HepG2 (cell line): ENCODE measurements around the gene HYOU1. TPM values are rescaled to one million over a fixed set of nuclear protein-coding genes. Genes with fewer than 3 reads are reported as not detected.

Experiments used
- ATAC-seq: fragments of 200-7000 bp; cut with Tn5 transposase; 3 replicates; pipeline ENCODE4 v1.9.1; 2020; ENCODE audit warnings: mild to moderate bottlenecking, moderate library complexity
- BruUV-seq: library from RNA; stranded (reverse); fragments of 400-500 nt; replicated peaks from 2 replicates; lab custom pipeline; 2021; lab: Mats Ljungman, UMichigan
- CTCF ChIA-PET: fragments of 300-600 bp; formaldehyde crosslinking; extraction: SDS; loops from one replicate; lab custom pipeline; 2021; ENCODE audit warnings: low total read pairs, inconsistent platforms, low intra/inter-chr PET ratio; lab: Yijun Ruan, JAX
- POLR2A ChIA-PET: fragments of 350-600 bp; sonication (Branson Sonifier 250); formaldehyde crosslinking; loops from one replicate; lab custom pipeline; 2020; ENCODE audit warnings: antibody characterized with exemption, inconsistent platforms; lab: Yijun Ruan, JAX
- DNase-seq: peaks from one replicate; pipeline ENCODE4 v3.0.0-alpha.2; 2015; ENCODE audit warnings: low spot score
- FAIRE-seq: peaks from 3 replicates; lab custom pipeline; 2011; peaks lifted over from hg19 to GRCh38; lab: Jason Lieb, UNC
- H2AFZ ChIP-seq: one replicate; pipeline ENCODE4 v1.6.1; 2011; ENCODE audit warnings: low read length, inconsistent platforms
- H3K27ac ChIP-seq: fragments of 300-600 bp; 3 replicates; pipeline ENCODE4 v1.8.0; 2011; ENCODE audit warnings: mixed run types, mild to moderate bottlenecking, mixed read lengths, low read length, inconsistent platforms; ENCODE audit not compliant: insufficient read depth; ENCODE audit errors: extremely low read length
- H3K27me3 ChIP-seq, 2 experiments: fragments of 200-600 bp in 1 of 2; 2 replicates in 1 of 2; 3 replicates in 1 of 2; pipeline versions ENCODE4 v1.6.0 to v1.8.0; 2011; ENCODE audit warnings: low read length in 2 of 2, mild to moderate bottlenecking in 2 of 2, moderate library complexity in 2 of 2, inconsistent platforms in 1 of 2; ENCODE audit not compliant: insufficient read depth in 2 of 2, control insufficient read depth in 1 of 2
- H3K36me3 ChIP-seq, 2 experiments: fragments of 200-600 bp in 1 of 2; replicated peaks in 1 of 2; 2 replicates in 1 of 2; 3 replicates in 1 of 2; pipeline versions ENCODE4 v1.5.1 to v1.8.0; 2011; ENCODE audit warnings: low read length in 2 of 2, inconsistent platforms in 1 of 2; ENCODE audit not compliant: insufficient read depth in 2 of 2, control insufficient read depth in 1 of 2
- H3K4me1 ChIP-seq: 2 replicates; pipeline ENCODE4 v1.5.1; 2012; ENCODE audit warnings: low read length, inconsistent platforms; ENCODE audit not compliant: insufficient read depth
- H3K4me2 ChIP-seq: 2 replicates; pipeline ENCODE4 v1.6.0; 2011; ENCODE audit warnings: low read depth, low read length, inconsistent platforms
- H3K4me3 ChIP-seq, 3 experiments: fragments of 200-600 bp in 1 of 3; sonication (generic), shearing (Covaris generic) in 1 of 3; replicated peaks in 1 of 3; 2 replicates each; pipeline ENCODE4 v1.5.1; 2011 to 2016; ENCODE audit warnings: low read length in 3 of 3, inconsistent platforms in 2 of 3, low read depth in 2 of 3, mild to moderate bottlenecking in 2 of 3, control low read depth in 1 of 3, mixed read lengths in 1 of 3; ENCODE audit not compliant: insufficient read depth in 1 of 3
- H3K79me2 ChIP-seq: one replicate; pipeline ENCODE4 v1.6.1; 2011; ENCODE audit warnings: low read length, inconsistent platforms; ENCODE audit not compliant: insufficient read depth
- H3K9ac ChIP-seq: 2 replicates; pipeline ENCODE4 v1.6.0; 2011; ENCODE audit warnings: mild to moderate bottlenecking, low read depth, low read length, inconsistent platforms; ENCODE audit not compliant: insufficient read depth
- H3K9me3 ChIP-seq: 2 replicates; pipeline ENCODE4 v1.5.1; 2012; ENCODE audit warnings: mild to moderate bottlenecking, low read length
- H4K20me1 ChIP-seq: 2 replicates; pipeline ENCODE4 v1.6.0; 2011; ENCODE audit warnings: inconsistent platforms, mild to moderate bottlenecking, low read length, moderate library complexity; ENCODE audit not compliant: insufficient read depth
- CENPX ChIP-seq: sonication (generic); formaldehyde crosslinking; IDR thresholded peaks from 2 replicates; pipeline ENCODE4 v1.9.0; 2021; ENCODE audit warnings: mild to moderate bottlenecking, missing genetic modification reagents, moderate library complexity
- CHD2 ChIP-seq: IDR thresholded peaks from 2 replicates; pipeline ENCODE4 v1.6.1; 2011; ENCODE audit warnings: low read depth, low read length, improper control_type of control experiment
- GABPA ChIP-seq, 2 experiments: IDR thresholded peaks; 2 replicates each; pipeline ENCODE4 v1.6.1; 2011 to 2016; ENCODE audit warnings: low read depth in 2 of 2, low read length in 1 of 2, missing biosample characterization in 1 of 2, missing genetic modification characterization in 1 of 2
- KDM3A ChIP-seq: IDR thresholded peaks from 2 replicates; pipeline ENCODE4 v1.6.1; 2018; ENCODE audit warnings: low read depth, missing compliant biosample characterization
- MBNL3 ChIP-seq: fragments of 250-450 bp; sonication (Bioruptor Pico); conservative IDR thresholded peaks from 2 replicates; pipeline ENCODE4 v1.8.0; 2022; ENCODE audit warnings: mild to moderate bottlenecking, inconsistent platforms
- MXI1 ChIP-seq: IDR thresholded peaks from 3 replicates; pipeline ENCODE4 v1.6.1; 2012; ENCODE audit warnings: low read depth, low read length, inconsistent platforms, borderline replicate concordance
- SMAD3 ChIP-seq: sonication (generic); formaldehyde crosslinking; IDR thresholded peaks from 2 replicates; pipeline ENCODE4 v1.4.0; 2020; ENCODE audit warnings: missing genetic modification reagents
- YEATS4 ChIP-seq: sonication (generic); formaldehyde crosslinking; IDR thresholded peaks from 2 replicates; pipeline ENCODE4 v1.4.0; 2020; ENCODE audit warnings: missing genetic modification reagents, borderline replicate concordance
- ZFP37 ChIP-seq: sonication (generic); formaldehyde crosslinking; IDR thresholded peaks from 2 replicates; pipeline ENCODE4 v1.4.0; 2020; ENCODE audit warnings: missing genetic modification reagents, borderline replicate concordance
- ZNF292 ChIP-seq: sonication (generic); formaldehyde crosslinking; IDR thresholded peaks from 2 replicates; pipeline ENCODE4 v1.8.1; 2022; ENCODE audit warnings: mild to moderate bottlenecking, low read depth, missing genetic modification reagents, borderline replicate concordance
- ZNF335 ChIP-seq: sonication (generic); formaldehyde crosslinking; IDR thresholded peaks from 2 replicates; pipeline ENCODE4 v1.4.0; 2020; ENCODE audit warnings: missing genetic modification reagents
- ZNF530 ChIP-seq: sonication (generic); formaldehyde crosslinking; IDR thresholded peaks from 2 replicates; pipeline ENCODE4 v1.5.0; 2020; ENCODE audit warnings: low read depth, mild to moderate bottlenecking, missing genetic modification reagents
- ZNF672 ChIP-seq: sonication (generic); formaldehyde crosslinking; IDR thresholded peaks from 2 replicates; pipeline ENCODE4 v1.8.1; 2022; ENCODE audit warnings: missing genetic modification reagents
- ZNF792 ChIP-seq: IDR thresholded peaks from 2 replicates; pipeline ENCODE4 v1.6.1; 2016
- WGBS: methylation state at CpG from one replicate; pipeline ENCODE4 v1.1.6; 2017; ENCODE audit warnings: low lambda C conversion rate; 5-methylcytosine and 5-hydroxymethylcytosine counted together
- in situ Hi-C: cut with HindIII; loops from 2 replicates; pipeline ENCODE4 v1.10.0; 2017; ENCODE audit warnings: low pct_unique_long_range_greater_than_20kb; ENCODE audit not compliant: extremely low pct_ligation_motif_present
- intact Hi-C: fragments of 100-400 bp; cut with micrococcal nuclease; formaldehyde crosslinking; loops from one replicate; pipeline ENCODE4 v1.10.0; 2022; ENCODE audit not compliant: unreplicated experiment
- polyA plus RNA-seq, 8 experiments: library from polyadenylated mRNA; depleted of rRNA in 3 of 8; stranded (reverse) in 7 of 8; unstranded in 1 of 8; fragments of >200 nt; fragmentation: Illumina TruSeq in 4 of 8; extraction: Trizol in 4 of 8; gene quantifications; 2 replicates each; pipeline versions ENCODE4 v1.2.1 to v1.2.3, GENCODE V29; 2011 to 2016; ENCODE audit warnings: low read depth in 4 of 8, missing spikeins in 1 of 8, mixed read lengths in 1 of 8; ENCODE audit not compliant: insufficient read depth in 1 of 8
- total RNA-seq, 5 experiments: library from RNA; depleted of rRNA; stranded (reverse); fragments of >200 nt; fragmentation: Illumina TruSeq; extraction: Trizol; gene quantifications; 2 replicates each; pipeline ENCODE4 v1.2.3, GENCODE V29; 2016; ENCODE audit warnings: low read depth in 1 of 5
- TF ChIP-seq, protein P1 (sequence below): sonication (generic); formaldehyde crosslinking; IDR thresholded peaks from 2 replicates; pipeline ENCODE4 v1.5.0; 2020; ENCODE audit warnings: mild to moderate bottlenecking, low read depth, missing genetic modification reagents, borderline replicate concordance
- TF ChIP-seq, protein P2 (sequence below): sonication (generic); formaldehyde crosslinking; IDR thresholded peaks from 2 replicates; pipeline ENCODE4 v1.5.0; 2020; ENCODE audit warnings: mild to moderate bottlenecking, missing genetic modification reagents
- TF ChIP-seq, protein P3 (sequence below): IDR thresholded peaks from 2 replicates; pipeline ENCODE4 v1.6.1; 2016; ENCODE audit warnings: mild to moderate bottlenecking
- TF ChIP-seq, protein P4 (sequence below): sonication (generic); formaldehyde crosslinking; IDR thresholded peaks from 2 replicates; pipeline ENCODE4 v1.5.0; 2020; ENCODE audit warnings: mild to moderate bottlenecking, missing genetic modification reagents, borderline replicate concordance

HYOU1 gene
- total and polyA plus RNA-seq, 2 of the 13 experiments (the other 11 are each of a cell fraction or from before 2014, with no cell fraction given): 127 to 155 TPM

DNA sequence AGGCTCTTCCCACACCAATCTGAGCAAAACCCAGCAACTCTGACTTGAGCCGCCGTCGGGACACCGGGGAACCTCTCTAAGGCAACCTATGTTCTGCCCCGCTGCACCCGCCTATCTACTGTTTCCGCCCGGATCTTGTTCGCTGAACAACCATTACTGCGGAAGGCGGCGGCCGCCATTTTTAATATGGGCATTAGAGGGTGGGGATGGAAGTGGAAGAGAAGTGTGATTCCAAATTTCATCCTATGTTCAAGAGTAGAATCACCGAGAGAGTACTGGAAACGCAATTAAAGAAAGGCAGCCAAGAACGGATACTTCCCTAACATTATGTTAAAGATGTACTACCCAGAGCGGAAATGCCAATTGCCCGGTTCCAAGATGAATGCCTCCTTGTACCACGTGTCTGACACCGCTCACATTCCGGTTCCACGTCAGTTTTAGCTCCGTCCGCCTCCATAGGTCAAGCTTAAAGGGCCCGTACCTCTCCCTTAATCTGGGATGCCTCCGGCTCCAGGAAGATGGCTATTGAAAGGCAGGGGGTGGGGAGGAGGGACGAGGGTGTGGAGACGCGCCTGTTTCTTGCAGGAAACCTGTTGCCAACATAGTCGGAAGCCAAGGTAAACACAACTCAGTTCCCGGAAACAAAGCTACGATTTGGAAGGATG is 44.9 kb upstream of the HYOU1 start, which contains the start of gene DPAGT1:
Gene DPAGT1, minus strand, starts transcription at position 95 of the 665 bp plus-strand sequence. CDS start 198 bp downstream, outside the sequence.
- POLR2A ChIA-PET: interaction anchor here (0.7 to 2.0 kb wide), 15 partner anchors 8 to 310 kb away, joined by 3 to 47 read pairs (median 5); partner anchors contain the start of genes CENATAC, HINFP, HMBS and NLRX1
- intact Hi-C loops: loop anchor here (2.0 kb wide), 2 partner anchors 19 to 55 kb away; partner anchors contain the start of gene HINFP
- Histone ChIP-seq H2AFZ (peak within 1 kb of the TSS; percentile 94), H3K36me3 (peaks cover 8 to 20% of the 10 kb centered on the region in 2 experiments; a peak in 4 of 5 replicates), H3K4me3 (peak within 1 kb of the TSS; percentile 77 to 91 (median 86)), H3K4me2 (peak within 1 kb of the TSS; percentile 96), H3K27me3 (no peaks in the 10 kb centered on the region; a peak in 1 of 5 replicates), H3K4me1 (peaks cover 36% of the 10 kb centered on the region), H3K79me2 (peaks cover 15% of the 10 kb centered on the region), H3K27ac (peak within 1 kb of the TSS; percentile 97), H3K9me3 (no peaks in the 10 kb centered on the region), H3K9ac (peak within 1 kb of the TSS; percentile 93), H4K20me1 (no peaks in the 10 kb centered on the region)
- peak; percentile 88 for ATAC-seq
- DNase-seq: peak; percentile 94
- CTCF ChIA-PET: no interaction called here
- FAIRE-seq: peak; percentile 96
- under 1% methylated on average over 32 of the region's 32 CpGs for WGBS
- in situ Hi-C loops: no loop called here
- no TSS peak for BruUV-seq
- TF ChIP-seq ZNF672 (CRISPR knock-in tag) (no peak), MBNL3 (CRISPR knock-in tag) (no peak), ZFP37 (CRISPR knock-in tag) (0 out of 2 replicates have a peak, but pooled peaks have one; percentile 14), ZNF335 (peak; percentile 33; the same call in 1 of the 2 replicates), GABPA (IDR thresholded peaks at IDR 0.05; ENCODE audit: low read depth, low read length) (peak; percentile 59), GABPA (CRISPR knock-in tag; IDR thresholded peaks at IDR 0.05; ENCODE audit: low read depth) (peak; percentile 93), CHD2 (no peak), CENPX (no peak), KDM3A (CRISPR knock-in tag) (0 out of 2 replicates have a peak, but pooled peaks have one; percentile 1), SMAD3 (CRISPR knock-in tag) (no peak), ZNF530 (CRISPR knock-in tag) (no peak), YEATS4 (CRISPR knock-in tag) (peak; percentile 78), ZNF792 (peak; percentile 40; the same call in 1 of the 2 replicates), ZNF292 (no peak), MXI1 (peak; percentile 92; the same call in 2 of the 3 replicates)
- TF ChIP-seq, protein P1, sequence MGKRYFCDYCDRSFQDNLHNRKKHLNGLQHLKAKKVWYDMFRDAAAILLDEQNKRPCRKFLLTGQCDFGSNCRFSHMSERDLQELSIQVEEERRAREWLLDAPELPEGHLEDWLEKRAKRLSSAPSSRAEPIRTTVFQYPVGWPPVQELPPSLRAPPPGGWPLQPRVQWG (CRISPR knock-in tag): no peak
- TF ChIP-seq, protein P2, sequence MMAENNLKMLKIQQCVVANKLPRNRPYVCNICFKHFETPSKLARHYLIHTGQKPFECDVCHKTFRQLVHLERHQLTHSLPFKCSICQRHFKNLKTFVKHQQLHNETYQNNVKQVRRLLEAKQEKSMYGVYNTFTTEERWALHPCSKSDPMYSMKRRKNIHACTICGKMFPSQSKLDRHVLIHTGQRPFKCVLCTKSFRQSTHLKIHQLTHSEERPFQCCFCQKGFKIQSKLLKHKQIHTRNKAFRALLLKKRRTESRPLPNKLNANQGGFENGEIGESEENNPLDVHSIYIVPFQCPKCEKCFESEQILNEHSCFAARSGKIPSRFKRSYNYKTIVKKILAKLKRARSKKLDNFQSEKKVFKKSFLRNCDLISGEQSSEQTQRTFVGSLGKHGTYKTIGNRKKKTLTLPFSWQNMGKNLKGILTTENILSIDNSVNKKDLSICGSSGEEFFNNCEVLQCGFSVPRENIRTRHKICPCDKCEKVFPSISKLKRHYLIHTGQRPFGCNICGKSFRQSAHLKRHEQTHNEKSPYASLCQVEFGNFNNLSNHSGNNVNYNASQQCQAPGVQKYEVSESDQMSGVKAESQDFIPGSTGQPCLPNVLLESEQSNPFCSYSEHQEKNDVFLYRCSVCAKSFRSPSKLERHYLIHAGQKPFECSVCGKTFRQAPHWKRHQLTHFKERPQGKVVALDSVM (CRISPR knock-in tag): 0 out of 2 replicates have a peak, but pooled peaks have one; percentile 32
- TF ChIP-seq, protein P3, sequence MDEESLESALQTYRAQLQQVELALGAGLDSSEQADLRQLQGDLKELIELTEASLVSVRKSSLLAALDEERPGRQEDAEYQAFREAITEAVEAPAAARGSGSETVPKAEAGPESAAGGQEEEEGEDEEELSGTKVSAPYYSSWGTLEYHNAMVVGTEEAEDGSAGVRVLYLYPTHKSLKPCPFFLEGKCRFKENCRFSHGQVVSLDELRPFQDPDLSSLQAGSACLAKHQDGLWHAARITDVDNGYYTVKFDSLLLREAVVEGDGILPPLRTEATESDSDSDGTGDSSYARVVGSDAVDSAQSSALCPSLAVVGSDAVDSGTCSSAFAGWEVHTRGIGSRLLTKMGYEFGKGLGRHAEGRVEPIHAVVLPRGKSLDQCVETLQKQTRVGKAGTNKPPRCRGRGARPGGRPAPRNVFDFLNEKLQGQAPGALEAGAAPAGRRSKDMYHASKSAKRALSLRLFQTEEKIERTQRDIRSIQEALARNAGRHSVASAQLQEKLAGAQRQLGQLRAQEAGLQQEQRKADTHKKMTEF: peak; percentile 83; the same call in 1 of the 2 replicates
- TF ChIP-seq, protein P4, sequence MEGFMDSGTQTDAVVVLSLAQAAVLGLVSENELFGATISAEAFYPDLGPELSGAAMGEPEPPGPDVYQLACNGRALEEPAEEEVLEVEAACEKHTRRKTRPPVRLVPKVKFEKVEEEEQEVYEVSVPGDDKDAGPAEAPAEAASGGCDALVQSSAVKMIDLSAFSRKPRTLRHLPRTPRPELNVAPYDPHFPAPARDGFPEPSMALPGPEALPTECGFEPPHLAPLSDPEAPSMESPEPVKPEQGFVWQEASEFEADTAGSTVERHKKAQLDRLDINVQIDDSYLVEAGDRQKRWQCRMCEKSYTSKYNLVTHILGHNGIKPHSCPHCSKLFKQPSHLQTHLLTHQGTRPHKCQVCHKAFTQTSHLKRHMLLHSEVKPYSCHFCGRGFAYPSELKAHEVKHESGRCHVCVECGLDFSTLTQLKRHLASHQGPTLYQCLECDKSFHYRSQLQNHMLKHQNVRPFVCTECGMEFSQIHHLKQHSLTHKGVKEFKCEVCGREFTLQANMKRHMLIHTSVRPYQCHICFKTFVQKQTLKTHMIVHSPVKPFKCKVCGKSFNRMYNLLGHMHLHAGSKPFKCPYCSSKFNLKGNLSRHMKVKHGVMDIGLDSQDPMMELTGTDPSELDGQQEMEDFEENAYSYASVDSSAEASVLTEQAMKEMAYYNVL (CRISPR knock-in tag): no peak
